Left hindlimb (tissue), 1 donor: ENCODE measurements around the gene C18orf63.
"Not testable (repeated sequence)": the region's sequence is repeated elsewhere in the genome, so short reads cannot be mapped to it uniquely, and the experiment has no call there.

Source experiments
- DNase-seq: peaks from one replicate; pipeline ENCODE4 v3.0.0-alpha.2; 2018

The C18orf63 gene

DNA sequence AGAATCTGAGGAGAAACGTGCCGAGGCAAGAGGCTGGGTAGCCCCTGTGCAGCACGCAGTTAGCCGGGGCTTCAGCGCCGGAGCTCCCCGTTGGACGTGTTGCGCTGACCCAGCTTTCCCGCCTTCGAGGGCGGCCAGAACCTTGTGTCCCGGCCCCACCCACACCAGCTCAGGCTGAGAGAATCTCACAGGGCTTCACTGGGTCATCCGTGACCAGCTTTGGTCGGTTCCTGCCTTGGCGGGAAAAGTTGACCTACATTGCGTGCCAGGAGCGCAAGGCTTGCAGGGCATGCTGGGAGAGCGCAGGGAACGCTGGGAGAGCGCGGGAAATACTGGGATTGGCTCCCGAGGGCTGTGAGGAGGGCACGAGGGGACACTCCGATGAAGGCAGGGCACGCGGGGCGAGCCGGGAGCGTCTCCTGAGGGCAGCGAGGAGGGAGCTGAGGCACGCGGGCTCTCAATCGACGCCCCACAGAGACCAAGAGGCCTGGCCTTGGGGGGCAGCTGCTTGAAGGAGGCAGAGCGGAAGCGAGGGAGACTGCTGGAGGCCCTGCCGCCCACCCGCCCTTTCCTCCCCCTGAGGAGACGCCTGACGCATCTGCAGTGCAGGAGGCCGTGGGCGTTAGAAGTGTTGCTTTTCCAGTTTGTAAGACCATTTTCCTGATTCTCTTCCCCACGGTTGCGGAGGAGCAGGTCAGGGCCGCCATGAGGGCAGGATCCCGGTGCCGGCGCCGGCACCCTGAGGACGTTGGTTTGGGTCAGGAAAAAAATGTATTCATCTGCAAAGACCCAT is at the start of gene C18orf63:
Gene C18orf63, plus strand, starts transcription at position 376 of the 793 bp plus-strand sequence. CDS start 2,027 bp downstream, outside the sequence.
- no peak for DNase-seq

DNA sequence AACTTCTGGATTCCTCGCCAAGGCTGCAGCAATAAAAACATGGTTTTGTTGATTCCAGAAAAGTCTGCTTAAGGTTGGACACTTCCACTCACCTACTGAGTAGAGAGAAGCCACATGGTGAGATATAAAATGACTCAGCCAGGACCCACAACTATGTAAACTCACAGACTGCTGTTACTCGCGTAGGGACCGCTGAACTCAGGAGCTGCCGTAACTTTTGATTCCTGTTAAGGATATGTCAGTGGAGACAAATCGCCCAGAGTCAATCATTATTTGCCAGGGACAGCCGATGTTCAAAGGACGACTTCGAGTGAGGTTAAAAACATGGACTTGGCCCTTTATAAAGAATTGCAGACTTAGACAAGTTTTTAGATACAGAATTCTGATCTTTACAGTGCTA is 49.5 kb upstream of the C18orf63 start:
- no peak for DNase-seq

DNA sequence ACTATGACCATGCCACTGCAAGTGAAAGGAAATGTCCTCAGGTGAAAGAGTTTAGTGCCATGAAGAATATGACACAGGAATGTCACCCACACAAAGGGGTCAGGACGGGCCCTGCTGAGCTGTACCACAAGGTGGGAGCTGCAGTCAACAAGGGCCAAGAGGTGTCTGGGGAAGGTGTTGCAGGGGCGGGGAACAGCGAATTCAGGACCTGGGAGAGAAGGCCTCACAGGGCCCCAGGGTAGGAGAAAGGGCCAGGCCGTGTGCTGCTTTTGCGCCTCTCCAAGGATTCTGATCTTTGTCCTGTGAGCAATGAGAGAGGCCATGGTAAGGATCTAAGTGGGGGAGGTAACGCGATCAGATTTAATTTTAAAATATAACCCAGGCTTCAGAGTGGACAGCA is 47.5 kb upstream of the C18orf63 start:
- no peak for DNase-seq

DNA sequence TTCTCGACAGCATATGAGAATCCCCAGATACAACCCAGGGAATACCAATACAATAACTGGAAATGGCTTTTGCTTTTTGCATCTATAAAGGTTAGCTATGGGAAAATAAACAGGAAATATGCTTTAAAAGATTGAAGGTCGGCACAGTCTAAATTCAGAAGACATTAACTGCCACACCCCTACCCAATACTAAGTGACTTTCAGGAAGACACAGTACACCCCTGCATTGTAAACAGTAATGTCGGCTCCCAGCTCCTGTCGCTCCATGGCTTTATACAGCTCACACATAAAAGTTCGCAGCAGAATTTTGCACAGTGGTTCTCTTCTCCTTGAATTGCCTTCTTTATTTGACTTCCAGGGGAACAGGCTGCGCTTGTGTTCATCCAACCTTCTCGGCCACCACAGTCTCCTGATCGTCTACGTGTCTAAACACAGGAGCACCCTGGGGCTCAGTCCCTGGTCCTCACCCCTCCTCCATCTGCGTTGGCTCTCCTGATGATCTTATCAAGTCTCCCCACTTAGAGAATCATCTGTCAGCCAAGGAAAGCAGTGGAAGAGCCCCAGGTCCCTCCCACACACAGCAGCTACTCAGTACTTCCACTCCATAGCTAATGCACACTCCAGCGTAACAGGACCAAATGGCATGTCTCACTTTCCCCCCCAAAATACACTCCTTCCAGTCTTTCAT is 46.6 kb upstream of the C18orf63 start:
- no peak for DNase-seq

DNA sequence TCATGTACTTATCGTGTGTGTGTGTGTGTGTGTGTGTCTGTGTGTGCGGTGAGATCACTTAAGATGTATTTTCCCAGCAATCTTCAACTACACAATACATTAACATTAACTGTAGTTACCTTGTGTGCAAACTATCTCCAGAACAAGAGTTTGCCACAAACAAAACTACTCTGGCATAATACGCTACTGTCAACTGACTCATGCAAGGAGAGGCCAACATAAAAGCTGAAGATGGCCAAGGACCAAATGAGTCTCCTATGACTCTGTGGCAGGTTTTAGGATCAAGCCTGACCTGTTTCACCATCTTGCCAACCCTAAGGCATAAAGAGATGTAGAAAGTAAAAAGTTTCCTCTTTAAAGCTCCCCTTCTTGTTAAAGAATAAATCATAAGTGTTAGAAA is 44.0 kb upstream of the C18orf63 start:
- DNase-seq = no peak

DNA sequence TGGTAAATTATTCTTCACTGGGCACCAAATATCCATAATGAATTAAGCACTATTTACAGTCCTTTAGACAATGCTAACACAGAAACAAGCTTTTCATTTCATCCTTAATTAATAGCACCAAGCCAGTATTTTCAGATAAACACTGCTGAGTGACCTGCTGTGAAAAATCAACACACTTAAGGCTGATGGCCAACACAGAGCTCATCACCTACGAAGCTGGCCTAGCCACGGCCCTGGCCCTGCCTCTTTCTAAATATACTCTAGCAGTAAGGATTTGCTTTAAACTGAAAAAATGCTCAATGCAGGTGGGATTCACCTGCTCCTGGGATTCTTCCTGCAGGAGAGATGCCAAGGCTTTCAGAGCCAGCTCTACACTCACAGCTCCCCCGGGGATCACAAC is 42.2 kb upstream of the C18orf63 start:
- DNase-seq = no peak

DNA sequence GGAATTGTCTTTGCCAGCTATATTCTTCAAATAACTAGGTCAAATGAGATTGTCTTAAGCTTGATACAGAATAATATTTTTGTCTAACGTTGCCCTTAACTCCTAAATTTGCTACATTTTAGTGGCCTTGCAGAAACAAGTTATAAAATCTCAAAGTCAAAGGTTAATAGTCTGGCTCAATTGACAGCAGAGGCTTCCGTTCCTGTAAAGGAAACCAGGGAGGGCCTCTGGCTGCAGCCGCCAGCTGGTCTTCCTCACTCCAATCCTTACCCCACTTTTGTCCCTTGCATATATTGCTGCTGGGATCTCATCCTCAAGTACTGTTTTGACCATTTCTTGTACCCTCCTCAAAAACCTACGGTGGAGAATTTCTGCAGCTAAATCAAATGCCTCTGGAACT is 40.9 kb upstream of the C18orf63 start:
- DNase-seq = no peak

DNA sequence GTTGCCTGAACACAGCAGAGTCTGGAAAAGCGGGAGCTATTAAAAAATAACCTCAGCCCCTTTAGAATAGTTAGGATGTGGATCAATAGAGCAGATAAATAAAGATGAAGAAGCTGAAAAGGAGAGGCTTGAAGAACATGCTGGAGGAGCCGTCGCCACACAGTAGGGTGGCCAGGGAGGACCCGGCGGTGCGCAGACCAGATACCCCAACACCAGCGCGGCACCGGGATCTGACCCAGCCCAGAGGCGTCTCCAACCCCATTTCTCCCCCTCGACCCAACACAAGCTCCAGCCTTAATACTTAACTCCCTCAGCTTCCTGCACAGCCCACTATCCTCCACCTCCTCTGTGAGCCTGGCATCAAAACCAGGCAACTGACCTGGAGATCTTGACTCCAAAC is 39.9 kb upstream of the C18orf63 start:
- DNase-seq = no peak

DNA sequence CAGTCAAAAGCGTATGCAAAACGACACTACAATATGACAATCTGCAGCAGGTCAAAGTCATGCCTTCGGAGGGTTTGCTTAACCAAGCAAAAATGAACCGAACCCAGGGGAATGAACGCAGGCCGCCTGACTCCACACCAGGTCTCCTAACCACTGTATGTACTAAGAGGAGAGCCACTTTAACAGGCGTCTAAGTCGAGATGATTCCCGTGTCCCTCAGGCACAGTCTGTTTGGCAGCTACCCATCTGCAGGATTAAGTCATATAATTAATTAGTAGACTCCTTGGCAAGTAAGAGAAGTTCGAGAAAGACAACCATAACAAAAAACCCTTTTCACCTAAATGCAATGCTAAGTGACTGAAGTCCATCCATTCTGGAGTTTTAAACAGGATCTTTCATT is 39.0 kb upstream of the C18orf63 start:
- no peak for DNase-seq

DNA sequence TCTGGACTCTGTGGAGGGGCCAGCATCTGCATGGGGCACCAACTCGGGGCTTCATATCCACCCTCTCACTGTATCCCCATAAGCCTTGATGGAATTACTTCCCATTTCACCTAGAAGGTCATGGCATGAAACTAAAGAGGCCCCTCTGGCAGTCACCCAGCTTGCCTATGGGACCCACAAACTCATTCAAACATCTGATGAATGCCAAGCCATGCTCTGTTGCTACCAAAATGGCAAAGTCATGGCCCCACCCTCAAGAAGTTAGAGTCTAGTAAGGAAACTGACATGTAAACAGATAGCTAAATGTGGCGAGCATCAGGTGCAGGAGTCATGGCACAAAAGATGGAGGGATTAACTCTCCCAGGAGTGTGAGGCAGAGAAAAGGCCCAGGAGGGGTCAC is 38.3 kb upstream of the C18orf63 start:
- DNase-seq = no peak

DNA sequence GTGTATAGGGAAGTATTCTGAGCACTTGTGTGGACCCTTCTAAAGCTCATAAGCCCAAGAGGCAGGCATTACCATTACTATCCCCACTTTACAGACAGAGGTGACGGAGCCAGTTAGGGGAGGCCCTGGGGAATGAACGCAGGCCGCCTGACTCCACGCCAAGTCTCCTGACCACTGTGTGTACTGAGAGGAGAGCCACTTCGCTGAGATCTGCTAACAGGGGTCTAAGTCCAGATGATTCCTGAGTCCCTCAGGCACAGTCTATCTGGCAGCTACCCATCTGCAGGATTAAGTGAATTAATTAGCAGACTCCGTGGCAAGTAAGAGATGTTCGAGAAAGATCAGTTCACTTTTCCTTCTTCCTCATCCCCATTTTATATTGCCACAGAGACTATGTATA is 37.6 kb upstream of the C18orf63 start:
- no peak for DNase-seq

DNA sequence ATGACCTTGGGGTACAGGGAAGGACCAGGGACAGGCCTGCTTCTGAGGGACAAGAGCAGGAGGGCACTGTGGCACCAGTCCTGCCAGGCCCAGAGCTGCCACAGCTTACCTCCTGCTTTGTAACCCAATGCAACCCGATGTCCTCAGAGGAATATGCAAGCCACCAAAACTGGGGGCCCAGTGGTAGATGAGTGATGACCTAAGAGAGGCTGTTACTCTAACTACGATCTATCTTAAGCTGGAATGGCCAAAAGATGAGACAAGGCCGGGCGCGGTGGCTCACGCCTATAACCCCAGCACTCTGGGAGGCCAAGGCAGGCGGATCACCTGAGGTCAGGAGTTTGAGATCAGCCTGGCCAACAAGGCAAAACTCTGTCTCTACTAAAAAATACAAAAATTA is 36.7 kb upstream of the C18orf63 start:
- no peak for DNase-seq

DNA sequence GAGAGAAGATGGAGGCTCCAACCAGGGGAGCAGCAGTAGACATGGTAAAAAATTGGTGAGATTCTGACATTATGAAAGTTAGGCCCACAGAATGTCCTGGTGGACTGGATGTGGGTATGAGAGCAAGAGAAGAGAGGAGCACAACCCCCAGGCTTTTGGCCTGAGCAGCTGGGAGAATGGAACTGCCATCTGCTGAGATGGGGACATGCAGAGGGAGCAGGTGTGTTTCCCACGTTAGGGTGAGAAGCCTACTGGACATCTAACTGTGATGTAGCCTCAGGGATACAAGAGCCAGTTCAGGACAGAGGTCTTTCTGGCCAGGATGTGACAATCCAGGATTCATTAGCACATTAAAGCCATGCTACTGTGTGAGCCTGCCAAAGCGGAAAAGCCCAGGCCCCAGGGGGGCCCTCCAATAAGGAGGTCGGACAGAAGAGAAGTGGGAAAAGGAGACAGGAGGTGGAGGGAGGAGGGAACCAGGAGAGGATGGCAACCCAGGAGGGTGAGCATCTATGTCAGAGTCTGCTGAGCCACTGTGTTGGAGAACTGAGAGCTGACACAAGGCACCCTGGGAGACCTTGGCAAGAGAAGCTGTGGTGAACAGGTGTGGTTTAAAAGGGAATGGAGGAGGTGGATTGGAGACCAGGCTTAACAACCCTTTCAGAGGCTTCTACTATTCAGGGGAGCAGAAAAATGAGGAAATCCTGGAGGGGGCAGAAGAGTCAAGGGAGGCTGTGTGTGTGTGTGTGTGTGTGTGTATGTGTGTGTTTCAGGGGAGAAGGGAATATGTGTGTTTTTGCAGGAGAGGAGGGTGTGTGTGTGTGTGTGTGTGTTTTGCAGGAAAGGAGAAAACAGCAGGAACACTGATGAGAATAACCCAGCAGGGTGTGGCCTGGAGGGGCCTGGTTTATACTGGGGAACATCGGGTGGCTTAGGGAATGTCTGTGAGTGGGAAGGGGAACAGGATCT is 34.3 kb upstream of the C18orf63 start:
- DNase-seq = no peak

DNA sequence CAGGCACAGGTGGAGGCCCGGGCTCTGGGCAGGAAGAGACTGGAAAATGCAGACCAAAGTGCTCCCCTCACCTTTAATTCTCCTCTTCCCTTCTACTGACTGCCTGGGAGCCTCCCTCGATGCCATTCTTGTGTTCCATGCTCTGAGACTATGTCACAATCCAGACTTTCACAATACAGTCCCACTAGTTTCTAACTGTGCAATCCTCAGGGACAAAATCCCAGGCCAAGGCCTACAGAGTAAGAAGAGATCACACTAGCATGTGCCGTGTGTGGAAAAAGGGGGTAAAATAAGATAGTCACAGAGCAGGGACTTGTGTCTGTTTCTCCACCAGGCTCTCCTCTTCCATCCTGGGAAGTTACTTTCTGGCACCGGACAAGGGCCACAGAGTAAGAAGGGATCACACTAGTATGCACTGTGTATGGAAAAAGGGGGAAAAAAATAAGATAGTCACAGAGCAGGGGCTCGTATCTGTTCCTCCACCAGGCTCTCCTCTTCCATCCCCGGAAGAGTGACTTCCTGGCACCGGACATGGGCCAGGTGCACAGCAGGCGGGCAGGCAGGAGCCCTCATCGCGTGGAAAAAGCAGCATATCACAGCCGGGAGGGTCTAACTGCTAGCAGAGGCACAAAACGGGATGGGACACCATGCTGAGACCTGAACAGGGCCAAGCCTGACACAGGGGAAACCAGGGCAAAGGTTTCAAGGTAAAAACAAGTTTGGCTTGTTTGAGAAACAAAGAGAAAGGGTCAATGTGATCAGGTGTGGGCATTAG is 33.5 kb upstream of the C18orf63 start:
- no peak for DNase-seq

DNA sequence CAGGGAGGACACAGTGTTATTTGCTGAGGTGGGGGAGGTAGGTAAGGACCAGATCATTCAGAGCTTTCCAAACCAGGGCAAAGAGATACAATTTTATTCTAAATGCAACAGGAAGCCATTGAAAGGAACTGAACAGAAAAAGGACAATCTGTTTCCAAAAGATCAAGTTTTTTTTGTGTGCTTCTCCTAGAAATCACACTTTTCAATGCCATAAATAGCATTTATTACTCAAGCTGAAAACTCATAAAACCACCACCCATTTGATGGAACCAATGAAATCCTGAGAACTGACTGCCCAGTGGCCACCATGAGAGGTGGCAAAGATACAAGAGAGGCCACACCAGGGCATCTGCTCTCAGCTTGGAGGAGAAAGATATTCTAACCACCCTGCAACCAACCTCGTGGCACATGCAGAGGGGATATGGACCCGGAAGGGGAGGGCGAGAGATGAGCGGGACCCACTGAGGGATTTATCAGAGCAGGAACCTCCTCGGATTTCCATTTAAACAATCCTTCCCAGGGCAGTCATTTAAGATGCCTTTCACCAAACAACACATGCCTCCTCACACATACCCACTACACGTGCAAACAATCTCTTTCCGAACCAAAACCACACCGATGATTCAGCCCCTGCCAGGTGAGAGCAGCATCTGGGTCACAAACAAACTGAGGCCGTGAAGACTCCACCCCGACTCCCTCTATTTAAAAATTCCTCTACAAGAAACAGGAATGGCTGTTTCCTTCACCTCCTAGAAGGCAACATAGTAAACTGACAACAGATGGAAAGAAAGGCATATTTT is 32.7 kb upstream of the C18orf63 start:
- no peak for DNase-seq

DNA sequence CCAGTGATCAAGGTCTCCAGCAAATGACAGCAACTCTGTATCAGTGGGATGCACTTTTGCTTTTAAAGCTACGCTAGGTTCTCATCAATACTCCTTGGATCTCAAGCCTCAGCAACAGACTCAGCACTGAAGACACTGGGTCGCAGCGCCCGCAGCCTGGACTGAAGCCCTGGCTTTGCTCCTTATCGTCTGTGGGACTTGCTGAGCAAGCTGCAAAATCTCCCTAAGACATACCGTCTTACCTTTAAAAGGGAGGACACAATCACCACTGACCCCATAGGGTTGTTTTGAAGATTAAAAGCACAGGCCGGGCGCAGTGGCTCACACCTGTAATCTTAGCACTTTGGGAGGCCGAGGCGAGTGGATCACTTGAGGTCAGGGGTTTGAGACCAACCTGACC is 32.0 kb upstream of the C18orf63 start:
- no peak for DNase-seq

DNA sequence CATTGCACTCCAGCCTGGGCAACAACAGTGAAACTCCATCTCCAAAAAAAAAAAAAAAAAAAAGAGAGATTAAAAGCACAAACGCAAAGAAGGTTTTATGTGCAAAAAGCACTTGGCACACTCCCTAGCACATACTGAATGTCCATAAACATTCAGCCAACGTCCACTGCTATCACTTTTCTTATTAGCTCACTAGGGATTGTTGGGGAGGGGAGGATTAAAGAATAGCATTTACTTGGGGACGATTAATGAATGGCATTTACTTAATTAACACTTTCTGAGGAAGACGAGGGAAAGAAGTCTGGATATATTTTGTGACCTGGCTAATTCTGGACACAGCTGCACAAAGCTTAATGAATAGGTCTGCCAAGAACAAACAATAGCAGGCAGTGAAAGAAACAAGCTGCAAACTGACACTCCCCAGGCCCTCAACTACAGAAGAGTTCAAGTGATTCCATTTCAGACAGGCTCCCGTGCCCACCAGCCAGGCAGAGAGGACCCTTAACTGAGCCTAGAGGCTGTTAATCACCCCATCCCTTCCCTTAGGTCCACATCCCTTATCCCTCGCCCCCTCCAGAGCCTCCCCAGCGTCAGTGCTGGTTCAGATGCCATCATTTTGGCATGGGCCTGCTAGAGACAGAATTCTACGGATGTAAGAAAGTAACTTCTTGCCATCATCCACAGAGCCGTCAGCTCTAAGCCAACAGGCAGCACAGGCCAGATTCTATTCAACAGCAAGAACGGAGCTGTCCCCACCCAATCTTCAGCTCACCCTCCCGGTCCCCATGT is 31.3 kb upstream of the C18orf63 start:
- no peak for DNase-seq

DNA sequence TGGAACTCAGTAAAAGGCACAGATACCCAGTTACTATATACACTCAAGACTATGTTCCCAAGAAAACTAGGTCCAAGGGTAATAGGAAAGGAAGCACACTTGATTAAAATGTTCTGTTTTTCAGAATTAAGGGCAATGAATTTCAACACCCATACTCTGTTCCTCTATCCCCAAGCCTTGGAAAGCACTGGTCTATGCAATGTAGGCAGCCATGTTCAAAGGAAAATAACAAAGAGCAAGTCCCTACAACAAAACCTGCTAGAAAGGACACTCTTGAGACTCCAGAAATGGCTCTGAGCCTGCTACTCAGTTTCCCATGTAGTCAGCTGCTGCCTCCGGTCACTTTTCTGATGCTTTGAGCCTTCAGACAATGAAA is 30.7 kb upstream of the C18orf63 start:
- no peak for DNase-seq

DNA sequence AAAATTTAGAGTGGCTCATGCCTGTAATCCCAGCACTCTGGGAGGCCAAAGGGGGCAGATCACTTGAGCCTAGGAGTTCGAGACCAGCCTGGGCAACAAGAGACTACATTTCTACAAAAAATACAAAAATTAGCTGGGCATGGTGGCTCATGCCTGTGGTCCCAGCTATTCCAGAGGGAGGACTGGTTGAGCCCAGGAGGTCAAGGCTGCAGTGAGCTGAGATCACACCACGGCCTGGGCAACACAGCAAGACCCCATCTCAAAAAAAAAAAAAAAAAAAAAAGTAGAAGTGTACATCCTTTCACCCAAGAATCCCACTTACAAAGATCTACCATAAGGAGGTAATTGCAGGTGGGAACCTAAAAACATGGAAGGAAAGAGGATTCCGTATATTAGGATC is 30.1 kb upstream of the C18orf63 start:
- DNase-seq = not testable (repeated sequence)

DNA sequence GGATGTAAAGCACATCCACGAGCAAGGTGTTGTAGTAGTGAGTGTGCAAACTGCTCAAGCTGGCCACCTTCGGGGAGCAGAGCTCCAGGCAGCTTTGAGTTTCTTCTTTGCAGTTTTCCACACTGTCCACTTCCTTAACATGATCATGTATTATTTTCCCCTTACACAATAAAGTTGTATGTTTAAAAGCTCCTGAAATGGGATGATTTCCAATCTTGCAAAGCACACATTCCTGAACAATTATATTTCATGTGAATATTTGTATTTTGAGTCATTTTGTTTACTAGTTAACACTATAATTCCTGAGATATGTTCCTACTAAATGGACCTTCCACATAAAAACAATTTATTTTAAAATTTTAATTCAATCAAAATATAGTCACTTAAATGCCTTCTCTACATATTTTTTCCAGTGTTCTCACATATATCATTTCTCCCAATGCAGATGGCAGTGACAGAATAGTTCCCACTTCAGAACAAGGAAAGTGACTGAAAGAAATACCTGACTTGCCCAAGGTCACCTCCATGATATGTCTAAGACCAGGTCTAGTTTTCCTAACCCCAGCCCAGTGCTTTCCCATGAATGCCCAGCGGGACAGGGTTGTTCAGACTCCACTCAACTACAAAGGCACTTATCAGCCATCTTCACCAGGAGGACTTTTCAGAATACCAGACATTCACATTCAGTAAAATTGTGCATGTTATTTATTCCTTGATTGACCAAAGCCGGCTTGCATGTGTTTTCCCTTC is 29.4 kb upstream of the C18orf63 start:
- DNase-seq = no peak
